Kidney epithelial cell (primary cell): ENCODE results near the gene BANP. TPM values are rescaled to one million over a fixed set of nuclear protein-coding genes. Genes with fewer than 3 reads are reported as not detected.

Source experiments
- DNase-seq: peaks from one replicate; pipeline ENCODE4 v3.0.0-alpha.2; 2010; ENCODE audit warnings: low read depth
- H3K27me3 ChIP-seq: 2 replicates; pipeline ENCODE4 v1.6.0; 2011; ENCODE audit warnings: low read length; ENCODE audit not compliant: control insufficient read depth, insufficient read depth
- H3K36me3 ChIP-seq: 2 replicates; pipeline ENCODE4 v1.5.1; 2011; ENCODE audit warnings: low read length; ENCODE audit not compliant: control insufficient read depth, insufficient read depth
- H3K4me3 ChIP-seq: 2 replicates; pipeline ENCODE4 v1.5.1; 2011; ENCODE audit warnings: low read depth, mild to moderate bottlenecking, control low read depth, low read length
- CTCF ChIP-seq: IDR thresholded peaks from 2 replicates; pipeline ENCODE4 v1.5.1; 2011; ENCODE audit warnings: mild to moderate bottlenecking, moderate library complexity, low read length, control low read depth, inconsistent platforms; ENCODE audit not compliant: insufficient read depth, poor library complexity, severe bottlenecking
- total RNA-seq: library from RNA; depleted of rRNA; stranded (reverse); fragments of >200 nt; gene quantifications from 2 replicates; pipeline ENCODE4 v1.2.3, GENCODE V29; 2015

The BANP gene
- total RNA-seq, 1 donor from 2014 or later, result 25.9 TPM

- no peaks in the 10 kb centered on the region for H3K27me3 ChIP-seq
- no peaks in the 10 kb centered on the region for H3K36me3 ChIP-seq
- DNase-seq, result no peak
- TF ChIP-seq CTCF, result no peak
- H3K4me3 ChIP-seq, result no peak overlapping the region
Observed at GRCh38 chr16:87964049-87964659, 12.9 kb downstream of the BANP start.

DNA sequence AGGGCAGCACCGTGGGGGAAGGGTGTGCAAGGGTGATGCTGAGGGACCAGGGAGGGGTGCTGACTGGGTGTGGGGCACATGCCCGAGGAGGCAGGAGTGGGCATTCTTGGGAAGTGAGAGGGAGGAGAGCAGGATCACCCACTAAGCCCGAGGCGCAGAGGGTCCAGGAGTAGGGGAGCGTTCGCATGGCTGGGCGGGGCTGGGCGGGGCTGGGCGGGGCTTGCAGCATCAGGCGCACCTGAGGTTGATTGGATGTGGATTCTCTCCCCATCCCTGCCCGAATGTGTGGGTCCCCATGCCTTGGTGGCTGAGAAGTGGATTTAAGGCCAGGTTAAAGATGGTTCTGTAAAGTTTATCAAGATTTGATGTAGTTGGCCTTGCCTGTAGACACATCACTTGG, 14.2 kb downstream of the BANP start:
- no peak for TF ChIP-seq CTCF

DNA sequence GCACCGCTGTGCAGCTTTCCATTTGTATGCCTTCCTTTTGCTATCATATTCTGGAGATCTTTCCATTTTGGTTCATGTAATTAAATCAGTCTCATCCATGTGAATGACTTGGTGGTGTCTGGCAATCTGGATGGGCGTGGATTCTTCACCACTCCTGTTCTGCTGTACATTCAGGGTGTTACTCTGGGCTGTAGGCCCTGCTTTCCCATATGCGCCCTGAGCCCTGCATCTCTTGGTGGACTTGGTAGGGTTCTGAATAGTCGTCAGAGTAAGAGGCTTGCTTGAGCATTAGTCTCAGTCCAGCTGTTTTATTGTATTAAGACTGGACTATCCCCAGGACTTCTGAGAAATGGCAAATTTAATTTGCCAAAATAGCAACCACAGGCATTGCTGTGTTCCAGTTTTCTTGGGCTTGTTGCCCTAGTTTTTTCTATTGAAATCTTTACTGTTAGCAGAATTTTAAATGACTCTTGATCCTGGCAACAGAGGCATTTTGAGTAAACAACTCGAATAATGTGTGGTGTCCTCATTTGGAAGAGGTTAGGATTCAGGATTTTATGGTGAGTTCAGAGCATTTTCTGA, 14.9 kb downstream of the BANP start:
- Histone ChIP-seq H3K36me3 (no peaks in the 10 kb centered on the region), H3K27me3 (no peaks in the 10 kb centered on the region), H3K4me3 (no peak overlapping the region)
- no peak for TF ChIP-seq CTCF
- no peak for DNase-seq

More for the DNA sequence above, 14.2 kb downstream of the BANP start:
- Histone ChIP-seq H3K27me3 (no peaks in the 10 kb centered on the region), H3K4me3 (no peak overlapping the region), H3K36me3 (no peaks in the 10 kb centered on the region)
- DNase-seq, result no peak

DNA sequence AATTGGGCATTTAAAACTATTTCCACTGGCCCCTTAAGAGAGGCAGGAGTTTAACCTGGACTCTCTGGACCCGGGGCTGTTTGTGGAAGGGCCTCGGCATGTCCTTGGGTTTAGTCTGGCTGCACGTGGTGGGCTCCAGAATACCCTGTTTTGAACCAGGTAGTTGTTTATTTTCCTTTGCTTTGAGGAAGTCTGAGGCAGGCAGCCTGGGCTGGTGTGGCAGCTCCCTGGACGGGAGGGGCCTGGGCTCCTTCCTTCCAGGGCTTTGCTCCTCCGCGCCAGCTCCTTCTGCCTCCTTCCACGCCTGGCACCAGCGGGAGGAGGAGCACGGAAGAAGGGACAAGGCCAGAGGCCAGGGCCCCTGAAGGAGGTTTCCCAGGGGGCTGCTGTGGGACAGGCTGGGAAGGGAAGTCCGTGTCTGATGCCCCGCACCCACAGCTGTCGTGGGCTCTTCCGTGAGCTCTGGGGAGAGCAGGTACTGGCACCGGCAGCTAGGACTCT, 15.5 kb downstream of the BANP start:
- Histone ChIP-seq H3K36me3 (no peaks in the 10 kb centered on the region), H3K4me3 (no peak overlapping the region), H3K27me3 (no peaks in the 10 kb centered on the region)
- DNase-seq, result no peak
- no peak for TF ChIP-seq CTCF

DNA sequence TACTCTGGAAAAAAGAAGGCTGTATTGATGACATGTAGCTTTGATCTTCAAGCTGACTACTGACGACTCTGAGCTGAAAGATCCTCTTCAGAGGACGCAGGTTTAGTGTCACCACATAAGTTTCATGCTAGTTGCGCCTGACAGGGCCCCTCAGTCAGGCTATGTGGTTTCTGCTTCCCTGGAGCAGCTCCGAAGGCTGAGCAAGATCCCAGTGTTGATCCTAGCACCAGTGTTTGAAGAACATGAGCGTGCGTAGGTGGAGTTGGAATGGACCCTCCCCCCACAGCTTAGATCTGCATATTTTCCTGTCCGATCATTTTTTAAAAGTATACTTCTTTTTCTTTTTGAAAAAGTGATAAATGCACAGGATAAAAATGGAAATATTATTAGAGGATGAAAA, 17.3 kb downstream of the BANP start:
- no peaks in the 10 kb centered on the region for H3K36me3 ChIP-seq
- no peak overlapping the region for H3K4me3 ChIP-seq
- DNase-seq, result peak; percentile 18
- no peaks in the 10 kb centered on the region for H3K27me3 ChIP-seq
- TF ChIP-seq CTCF, result no peak

GRCh38 chr16:87970186-87970585, 19.0 kb downstream of the BANP start:
- Histone ChIP-seq H3K4me3 (no peak overlapping the region), H3K36me3 (no peaks in the 10 kb centered on the region), H3K27me3 (no peaks in the 10 kb centered on the region)
- TF ChIP-seq CTCF, result no peak
- peak; percentile 41 for DNase-seq
